ENCODE results near the gene BCL11B.

DNA sequence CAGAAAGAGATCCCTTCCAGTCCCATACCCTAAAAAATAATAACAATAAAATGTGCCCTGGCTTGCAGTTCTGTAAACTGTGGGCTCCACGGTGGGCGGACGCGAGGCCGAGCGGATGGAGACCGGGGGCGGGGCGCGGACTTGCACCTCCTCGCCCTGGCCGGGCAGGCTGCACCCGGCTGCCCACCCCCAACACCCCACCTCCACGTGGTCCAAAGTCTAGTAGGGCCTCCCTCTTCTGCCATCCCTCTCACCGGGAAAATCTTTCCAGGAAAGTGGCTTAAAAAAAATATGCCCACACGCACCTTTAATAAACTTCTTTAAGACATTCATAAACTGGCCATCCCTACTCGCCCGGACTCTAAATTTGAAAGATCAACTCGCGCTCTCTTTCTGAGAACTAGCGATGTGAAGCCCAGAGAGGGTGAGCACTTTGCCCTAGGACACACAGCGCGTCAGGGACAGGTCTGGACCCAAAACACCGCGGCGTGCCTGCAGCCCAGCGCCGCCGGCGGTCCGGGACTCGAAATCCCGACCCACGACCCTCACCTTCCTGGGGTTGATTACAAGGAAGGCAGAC, 1.9 kb upstream of the BCL11B start:
- TF ChIP-seq, protein P1, sequence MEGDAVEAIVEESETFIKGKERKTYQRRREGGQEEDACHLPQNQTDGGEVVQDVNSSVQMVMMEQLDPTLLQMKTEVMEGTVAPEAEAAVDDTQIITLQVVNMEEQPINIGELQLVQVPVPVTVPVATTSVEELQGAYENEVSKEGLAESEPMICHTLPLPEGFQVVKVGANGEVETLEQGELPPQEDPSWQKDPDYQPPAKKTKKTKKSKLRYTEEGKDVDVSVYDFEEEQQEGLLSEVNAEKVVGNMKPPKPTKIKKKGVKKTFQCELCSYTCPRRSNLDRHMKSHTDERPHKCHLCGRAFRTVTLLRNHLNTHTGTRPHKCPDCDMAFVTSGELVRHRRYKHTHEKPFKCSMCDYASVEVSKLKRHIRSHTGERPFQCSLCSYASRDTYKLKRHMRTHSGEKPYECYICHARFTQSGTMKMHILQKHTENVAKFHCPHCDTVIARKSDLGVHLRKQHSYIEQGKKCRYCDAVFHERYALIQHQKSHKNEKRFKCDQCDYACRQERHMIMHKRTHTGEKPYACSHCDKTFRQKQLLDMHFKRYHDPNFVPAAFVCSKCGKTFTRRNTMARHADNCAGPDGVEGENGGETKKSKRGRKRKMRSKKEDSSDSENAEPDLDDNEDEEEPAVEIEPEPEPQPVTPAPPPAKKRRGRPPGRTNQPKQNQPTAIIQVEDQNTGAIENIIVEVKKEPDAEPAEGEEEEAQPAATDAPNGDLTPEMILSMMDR (IDR thresholded peaks at IDR 0.05): no peak
- no peak for TF ChIP-seq POLR2A (IDR thresholded peaks at IDR 0.05)
